Sigmoid colon (tissue), 4 donors: ENCODE measurements around the gene PXK.

Experiments
- EP300 ChIP-seq, 4 donors: sonication (generic); formaldehyde crosslinking; IDR thresholded peaks; one replicate each; pipeline ENCODE4 v1.6.1; 2017; ENCODE audit warnings: antibody characterized with exemption in 4 of 4
- POLR2AphosphoS5 ChIP-seq, 4 donors: sonication (generic); formaldehyde crosslinking; IDR thresholded peaks; one replicate each; pipeline ENCODE4 v1.6.1; 2017; ENCODE audit warnings: antibody characterized with exemption in 4 of 4
- TF ChIP-seq, protein P1 (sequence below), 4 experiments: fragments of 450-650 bp in 3 of 4; fragments of 200-600 bp in 1 of 4; IDR thresholded peaks; one replicate each; pipeline ENCODE4 v1.5.1; 2016 to 2019; ENCODE audit warnings: antibody characterized with exemption in 4 of 4, mild to moderate bottlenecking in 3 of 4, moderate library complexity in 2 of 4

DNA sequence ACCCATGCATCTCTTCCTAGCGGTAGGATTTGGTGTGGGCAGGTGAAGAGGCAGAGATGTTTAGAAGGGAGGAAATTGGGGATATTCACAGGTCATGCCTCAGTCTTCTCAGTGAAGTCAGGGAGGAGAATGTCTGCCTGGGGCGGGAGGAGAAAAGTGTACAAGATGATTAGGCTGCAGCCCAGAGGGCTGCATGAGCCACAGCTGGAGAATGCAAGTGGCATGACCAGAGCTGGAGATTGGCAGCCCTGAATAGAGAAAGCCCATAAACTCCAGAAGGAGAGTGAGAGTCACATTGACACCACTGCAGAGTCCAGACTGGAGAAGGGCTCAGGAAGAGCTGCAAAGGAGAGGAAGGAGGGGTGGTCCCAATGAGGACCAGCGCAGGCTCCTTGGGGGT lies 78.3 kb downstream of the PXK start:
- TF ChIP-seq, protein P1, sequence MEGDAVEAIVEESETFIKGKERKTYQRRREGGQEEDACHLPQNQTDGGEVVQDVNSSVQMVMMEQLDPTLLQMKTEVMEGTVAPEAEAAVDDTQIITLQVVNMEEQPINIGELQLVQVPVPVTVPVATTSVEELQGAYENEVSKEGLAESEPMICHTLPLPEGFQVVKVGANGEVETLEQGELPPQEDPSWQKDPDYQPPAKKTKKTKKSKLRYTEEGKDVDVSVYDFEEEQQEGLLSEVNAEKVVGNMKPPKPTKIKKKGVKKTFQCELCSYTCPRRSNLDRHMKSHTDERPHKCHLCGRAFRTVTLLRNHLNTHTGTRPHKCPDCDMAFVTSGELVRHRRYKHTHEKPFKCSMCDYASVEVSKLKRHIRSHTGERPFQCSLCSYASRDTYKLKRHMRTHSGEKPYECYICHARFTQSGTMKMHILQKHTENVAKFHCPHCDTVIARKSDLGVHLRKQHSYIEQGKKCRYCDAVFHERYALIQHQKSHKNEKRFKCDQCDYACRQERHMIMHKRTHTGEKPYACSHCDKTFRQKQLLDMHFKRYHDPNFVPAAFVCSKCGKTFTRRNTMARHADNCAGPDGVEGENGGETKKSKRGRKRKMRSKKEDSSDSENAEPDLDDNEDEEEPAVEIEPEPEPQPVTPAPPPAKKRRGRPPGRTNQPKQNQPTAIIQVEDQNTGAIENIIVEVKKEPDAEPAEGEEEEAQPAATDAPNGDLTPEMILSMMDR (IDR thresholded peaks at IDR 0.05) = no peak
- TF ChIP-seq POLR2AphosphoS5 (IDR thresholded peaks at IDR 0.05) (no peak), EP300 (IDR thresholded peaks at IDR 0.05) (no peak)
